GM10266 (cell line): ENCODE results near the gene EID1.

ENCODE experiments used
- DNase-seq: peaks from one replicate; pipeline ENCODE4 v3.0.0; 2012; ENCODE audit errors: extremely low spot score
- CTCF ChIP-seq: IDR thresholded peaks from 2 replicates; pipeline ENCODE4 v1.5.1; 2012; ENCODE audit warnings: mild to moderate bottlenecking, low read depth; ENCODE audit not compliant: control insufficient read depth, insufficient read depth; ENCODE audit errors: missing control alignments

Gene EID1

GRCh38 chr15:48924528-48925393 lies 46.8 kb downstream of the EID1 start:
- no peak for TF ChIP-seq CTCF
- no peak for DNase-seq

- no peak for TF ChIP-seq CTCF
- no peak for DNase-seq
Observed at GRCh38 chr15:48925714-48926223, 47.8 kb downstream of the EID1 start.

DNA sequence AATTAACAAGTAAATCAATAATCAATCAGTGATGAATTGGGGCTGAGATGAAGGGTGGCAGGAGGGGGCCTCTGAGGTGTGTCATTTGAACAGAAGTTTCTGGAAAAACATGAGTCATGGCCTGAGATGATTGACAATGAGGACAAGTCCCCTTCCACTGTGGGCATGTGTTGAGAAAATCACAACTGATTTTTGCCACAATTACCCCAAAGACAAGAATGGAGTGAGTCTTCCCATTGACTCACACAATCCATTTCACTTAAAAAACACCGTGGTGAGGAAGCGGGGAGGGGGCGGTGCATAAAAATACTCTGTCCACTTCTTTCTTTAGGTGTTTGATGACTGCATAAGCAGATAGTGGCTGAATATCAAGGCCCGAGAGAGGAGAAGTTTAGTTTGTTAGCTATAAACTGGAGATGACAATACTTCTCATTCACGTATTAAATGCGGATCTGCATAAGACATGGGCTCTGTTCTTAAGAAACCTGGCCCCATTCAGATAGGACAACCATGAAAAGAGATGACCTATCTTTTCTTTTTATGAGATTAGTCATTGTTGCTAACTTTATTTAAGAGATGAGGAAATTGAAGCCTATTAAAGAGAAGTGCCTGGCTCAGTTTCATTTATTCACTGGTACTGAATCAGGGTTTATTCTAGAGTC lies 51.1 kb downstream of the EID1 start:
- DNase-seq: no peak
- TF ChIP-seq CTCF: no peak

GRCh38 chr15:48929661-48930060 lies 51.7 kb downstream of the EID1 start:
- no peak for TF ChIP-seq CTCF
- DNase-seq: no peak
